Measurements from ENCODE around the gene SMTNL1.

Gene SMTNL1

GRCh38 chr11:57588046-57588710, 50.8 kb downstream of the SMTNL1 start:
- no peak for DNase-seq (ENCODE audit: low read depth)

- DNase-seq (ENCODE audit: low read depth), result no peak
Measured at GRCh38 chr11:57596266-57596885, 59.0 kb downstream of the SMTNL1 start.

DNA sequence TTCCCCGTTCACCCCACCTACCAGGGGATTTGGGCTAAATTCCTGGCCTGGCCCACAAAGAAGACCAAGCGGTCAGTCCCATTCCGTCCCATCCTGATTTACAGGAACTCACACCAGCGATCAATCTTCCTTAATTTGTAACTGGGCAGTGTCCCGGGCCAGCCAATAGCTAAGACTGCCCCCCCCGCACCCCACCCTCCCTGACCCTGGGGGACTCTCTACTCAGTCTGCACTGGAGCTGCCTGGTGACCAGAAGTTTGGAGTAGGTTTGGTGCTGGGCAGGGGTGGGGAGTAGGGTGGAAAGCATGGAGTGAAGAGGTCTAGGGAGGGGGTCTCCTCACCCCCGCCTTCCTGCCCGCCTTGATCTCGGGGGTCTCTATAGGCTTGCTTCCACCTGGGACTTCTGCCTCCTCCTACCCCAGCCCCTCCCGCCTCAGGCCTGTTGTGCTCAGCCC, 60.1 kb downstream of the SMTNL1 start, which contains the start of gene SERPING1:
Gene SERPING1 (plus strand): TSS at position 225 of the 455 bp plus-strand sequence. CDS start 586 bp downstream, outside the sequence.
- DNase-seq (ENCODE audit: low read depth), result no peak

DNA sequence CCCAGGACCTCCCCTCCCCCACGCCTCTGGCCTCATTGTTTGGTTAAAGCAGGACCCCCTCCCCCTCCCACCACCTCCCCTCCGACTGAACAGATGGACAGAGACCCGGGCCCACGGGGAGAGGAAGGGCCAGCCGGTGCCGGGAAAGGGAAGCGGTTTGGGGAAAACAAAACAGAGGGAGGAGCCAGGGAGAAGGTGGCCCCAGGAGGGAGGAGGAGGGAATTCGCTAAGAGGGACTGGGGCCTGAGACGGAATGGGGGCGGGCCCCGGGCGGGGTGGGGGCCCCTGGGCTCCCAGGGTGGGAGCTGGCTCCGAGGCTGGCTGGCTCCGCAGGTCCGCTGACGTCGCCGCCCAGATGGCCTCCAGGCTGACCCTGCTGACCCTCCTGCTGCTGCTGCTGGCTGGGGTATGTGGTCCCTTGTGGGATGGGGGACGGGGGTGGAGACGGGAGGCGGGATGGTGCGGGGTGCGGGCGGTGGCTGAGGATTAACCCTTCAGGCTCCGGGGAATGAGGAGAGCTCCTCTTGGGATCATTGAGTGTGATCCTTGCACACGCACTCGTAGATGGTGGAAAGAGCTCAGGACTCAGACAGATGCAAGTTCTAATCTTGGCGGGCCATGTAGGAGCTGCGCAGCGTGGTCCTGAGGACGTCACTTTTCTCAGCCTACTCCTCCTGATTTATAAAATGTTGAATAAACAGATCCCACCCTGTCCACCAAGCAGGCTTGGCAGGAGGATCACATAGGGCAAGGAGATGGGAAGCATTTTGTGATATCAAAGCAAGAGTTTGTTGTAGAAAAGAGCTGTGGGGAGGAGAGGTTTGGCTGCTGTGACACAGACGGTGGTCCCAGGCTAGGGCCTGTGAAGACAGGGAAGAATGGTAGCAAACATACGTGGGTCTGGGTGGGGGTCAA, 60.8 kb downstream of the SMTNL1 start:
- DNase-seq (ENCODE audit: low read depth), result no peak

DNA sequence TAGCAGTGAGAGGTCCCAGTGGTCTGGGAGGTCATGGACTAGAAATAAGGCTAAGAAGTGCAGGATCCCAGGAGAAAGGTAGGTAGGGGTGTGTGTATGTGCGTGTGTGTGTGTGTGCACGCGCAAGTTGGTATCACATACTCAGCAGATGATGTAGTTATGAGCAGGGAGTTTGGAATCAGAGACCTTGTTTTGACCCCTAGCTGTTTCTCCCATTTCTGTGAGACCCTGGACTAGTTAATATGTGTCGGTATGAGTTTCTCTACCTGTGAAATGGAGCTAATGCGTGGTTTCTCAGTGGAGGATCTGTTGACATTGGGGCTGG, 61.4 kb downstream of the SMTNL1 start:
- no peak for DNase-seq (ENCODE audit: low read depth)

- DNase-seq (ENCODE audit: low read depth), result no peak
Measured at GRCh38 chr11:57599381-57599780, 62.0 kb downstream of the SMTNL1 start.
